Liver (tissue), 9 donors: ENCODE measurements around the gene JAZF1. TPM values are rescaled to one million over a fixed set of nuclear protein-coding genes. Genes with fewer than 3 reads are reported as not detected.

Source experiments
- DNase-seq: peaks from one replicate; pipeline ENCODE4 v3.0.0-alpha.2; 2017; ENCODE audit warnings: low spot score
- H3K27ac ChIP-seq, 2 donors: one replicate each; pipeline ENCODE4 v1.7.0; 2013; ENCODE audit warnings: inconsistent platforms in 2 of 2, low read length in 2 of 2, control low read depth in 1 of 2, low read depth in 1 of 2, mild to moderate bottlenecking in 1 of 2
- H3K27me3 ChIP-seq, 4 donors: one replicate each; pipeline versions ENCODE4 v1.6.1 to v1.7.0; 2013; ENCODE audit warnings: low read length in 3 of 4, inconsistent platforms in 1 of 4, mild to moderate bottlenecking in 1 of 4, moderate library complexity in 1 of 4; ENCODE audit not compliant: control insufficient read depth in 4 of 4, insufficient read depth in 4 of 4
- H3K36me3 ChIP-seq, 4 donors: one replicate each; pipeline versions ENCODE4 v1.6.1 to v1.7.0; 2013; ENCODE audit warnings: low read length in 3 of 4, mild to moderate bottlenecking in 3 of 4, low read depth in 1 of 4, moderate library complexity in 1 of 4; ENCODE audit not compliant: control insufficient read depth in 4 of 4, insufficient read depth in 3 of 4
- H3K4me1 ChIP-seq, 4 donors: one replicate each; pipeline versions ENCODE4 v1.6.1 to v1.7.0; 2013; ENCODE audit warnings: low read length in 3 of 4, mild to moderate bottlenecking in 3 of 4, moderate library complexity in 1 of 4; ENCODE audit not compliant: control insufficient read depth in 4 of 4, insufficient read depth in 4 of 4
- H3K4me3 ChIP-seq, 3 donors: one replicate each; pipeline versions ENCODE4 v1.6.1 to v1.7.0; 2013; ENCODE audit warnings: low read length in 3 of 3, control low read depth in 1 of 3, low read depth in 1 of 3, mild to moderate bottlenecking in 1 of 3
- H3K9ac ChIP-seq, 2 donors: one replicate each; pipeline ENCODE4 v1.7.0; 2013; ENCODE audit warnings: low read length in 2 of 2, mild to moderate bottlenecking in 2 of 2, moderate library complexity in 2 of 2, control low read depth in 1 of 2, low read depth in 1 of 2
- H3K9me3 ChIP-seq, 4 donors: one replicate each; pipeline versions ENCODE4 v1.6.1 to v1.7.0; 2013; ENCODE audit warnings: low read length in 3 of 4; ENCODE audit not compliant: control insufficient read depth in 4 of 4
- EGR1 ChIP-seq, 2 donors: IDR thresholded peaks; 2 replicates each; pipeline ENCODE4 v1.6.1; 2016 to 2018; ENCODE audit warnings: antibody characterized with exemption in 2 of 2, low read depth in 2 of 2
- FOXA1 ChIP-seq: IDR thresholded peaks from 2 replicates; pipeline ENCODE4 v1.6.1; 2016; ENCODE audit warnings: antibody characterized with exemption
- FOXA2 ChIP-seq: IDR thresholded peaks from 2 replicates; pipeline ENCODE4 v1.6.1; 2016; ENCODE audit warnings: antibody characterized with exemption
- GABPA ChIP-seq, 2 donors: IDR thresholded peaks in 1 of 2; conservative IDR thresholded peaks in 1 of 2; 2 replicates each; pipeline ENCODE4 v1.6.1; 2016; ENCODE audit warnings: antibody characterized with exemption in 2 of 2, mild to moderate bottlenecking in 1 of 2, moderate library complexity in 1 of 2
- HNF4A ChIP-seq, 2 donors: conservative IDR thresholded peaks; 2 replicates each; pipeline ENCODE4 v1.6.1; 2016; ENCODE audit warnings: antibody characterized with exemption in 2 of 2, mild to moderate bottlenecking in 2 of 2
- HNF4G ChIP-seq: IDR thresholded peaks from 2 replicates; pipeline ENCODE4 v1.6.1; 2016; ENCODE audit warnings: antibody characterized with exemption
- NR2F2 ChIP-seq: IDR thresholded peaks from 2 replicates; pipeline ENCODE4 v1.6.1; 2016; ENCODE audit warnings: antibody characterized with exemption
- RAD21 ChIP-seq, 2 donors: IDR thresholded peaks; 2 replicates each; pipeline ENCODE4 v1.6.1; 2016; ENCODE audit warnings: antibody characterized with exemption in 2 of 2, mild to moderate bottlenecking in 2 of 2
- RXRA ChIP-seq, 2 donors: IDR thresholded peaks; 2 replicates each; pipeline ENCODE4 v1.6.1; 2017 to 2018; ENCODE audit warnings: antibody characterized with exemption in 2 of 2, mild to moderate bottlenecking in 1 of 2
- SP1 ChIP-seq: IDR thresholded peaks from 2 replicates; pipeline ENCODE4 v1.6.1; 2018; ENCODE audit warnings: antibody characterized with exemption, mild to moderate bottlenecking
- TAF1 ChIP-seq: conservative IDR thresholded peaks from 2 replicates; pipeline ENCODE4 v1.6.1; 2016; ENCODE audit warnings: antibody characterized with exemption, mild to moderate bottlenecking
- YY1 ChIP-seq: IDR thresholded peaks from 2 replicates; pipeline ENCODE4 v1.6.1; 2016; ENCODE audit warnings: antibody characterized with exemption, mild to moderate bottlenecking
- WGBS: extraction: QIAGEN DNeasy Blood & Tissue Kit; methylation state at CpG from one replicate; pipeline ENCODE4 v1.1.7; 2013; 5-methylcytosine and 5-hydroxymethylcytosine counted together
- polyA plus RNA-seq, 2 donors: library from polyadenylated mRNA; stranded (reverse) in 1 of 2; unstranded in 1 of 2; fragments of 200-250 nt in 1 of 2; fragments of >200 nt in 1 of 2; fragmentation: Nextera tagmentation in 1 of 2; extraction: Ambion mirVana in 1 of 2; gene quantifications; one replicate each; pipeline versions ENCODE4 v1.2.1 to v1.2.3, GENCODE V29; 2013 to 2015
- total RNA-seq, 2 donors: library from RNA; depleted of rRNA; stranded (reverse); fragments of >200 nt; gene quantifications; one replicate each; pipeline ENCODE4 v1.2.3, GENCODE V29; 2014
- TF ChIP-seq, protein P1 (sequence below): IDR thresholded peaks from 2 replicates; pipeline ENCODE4 v1.6.1; 2016; ENCODE audit warnings: antibody characterized with exemption, mild to moderate bottlenecking
- TF ChIP-seq, protein P2 (sequence below): IDR thresholded peaks from 2 replicates; pipeline ENCODE4 v1.6.1; 2016; ENCODE audit warnings: antibody characterized with exemption
- TF ChIP-seq, protein P3 (sequence below): fragments of 150-350 bp; IDR thresholded peaks from 2 replicates; pipeline ENCODE4 v1.5.1; 2017; ENCODE audit warnings: improper control_type of control experiment, low read depth, low read length; ENCODE audit not compliant: missing input control
- TF ChIP-seq, protein P4 (sequence below): IDR thresholded peaks from 2 replicates; pipeline ENCODE4 v1.6.1; 2016; ENCODE audit warnings: antibody characterized with exemption
- TF ChIP-seq, protein P5 (sequence below): IDR thresholded peaks from 2 replicates; pipeline ENCODE4 v1.6.1; 2016; ENCODE audit warnings: antibody characterized with exemption
- donor health status: healthy.
- donor health status: healthy.
- donor health status: healthy.
- donor health status: healthy.
- donor health status: healthy.

JAZF1 gene
- total and polyA plus RNA-seq, 4 donors = 2.7 to 17.8 (median 4.0) TPM

DNA sequence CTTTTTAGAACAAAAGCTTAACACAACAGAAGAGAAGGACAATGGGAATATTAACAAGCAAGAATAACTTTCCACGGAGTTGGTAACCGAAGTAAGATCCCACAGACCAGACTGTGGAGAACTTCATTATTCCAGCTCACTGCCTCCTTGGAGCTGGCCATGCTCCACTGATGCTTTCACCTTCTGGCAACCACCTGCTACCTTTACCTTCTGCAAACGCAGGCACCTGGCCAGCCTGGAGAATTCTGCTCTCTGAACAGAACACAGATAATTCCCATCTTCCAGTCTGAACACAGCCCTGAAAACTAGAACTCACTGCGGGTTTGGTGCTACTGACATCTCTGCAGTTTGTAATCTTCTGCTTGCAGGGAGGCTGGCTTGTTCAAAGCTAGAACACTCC is 66.5 kb downstream of the JAZF1 start:
- H3K9ac ChIP-seq = no peak overlapping the region
- TF ChIP-seq SP1 = no peak
- TF ChIP-seq, protein P1, sequence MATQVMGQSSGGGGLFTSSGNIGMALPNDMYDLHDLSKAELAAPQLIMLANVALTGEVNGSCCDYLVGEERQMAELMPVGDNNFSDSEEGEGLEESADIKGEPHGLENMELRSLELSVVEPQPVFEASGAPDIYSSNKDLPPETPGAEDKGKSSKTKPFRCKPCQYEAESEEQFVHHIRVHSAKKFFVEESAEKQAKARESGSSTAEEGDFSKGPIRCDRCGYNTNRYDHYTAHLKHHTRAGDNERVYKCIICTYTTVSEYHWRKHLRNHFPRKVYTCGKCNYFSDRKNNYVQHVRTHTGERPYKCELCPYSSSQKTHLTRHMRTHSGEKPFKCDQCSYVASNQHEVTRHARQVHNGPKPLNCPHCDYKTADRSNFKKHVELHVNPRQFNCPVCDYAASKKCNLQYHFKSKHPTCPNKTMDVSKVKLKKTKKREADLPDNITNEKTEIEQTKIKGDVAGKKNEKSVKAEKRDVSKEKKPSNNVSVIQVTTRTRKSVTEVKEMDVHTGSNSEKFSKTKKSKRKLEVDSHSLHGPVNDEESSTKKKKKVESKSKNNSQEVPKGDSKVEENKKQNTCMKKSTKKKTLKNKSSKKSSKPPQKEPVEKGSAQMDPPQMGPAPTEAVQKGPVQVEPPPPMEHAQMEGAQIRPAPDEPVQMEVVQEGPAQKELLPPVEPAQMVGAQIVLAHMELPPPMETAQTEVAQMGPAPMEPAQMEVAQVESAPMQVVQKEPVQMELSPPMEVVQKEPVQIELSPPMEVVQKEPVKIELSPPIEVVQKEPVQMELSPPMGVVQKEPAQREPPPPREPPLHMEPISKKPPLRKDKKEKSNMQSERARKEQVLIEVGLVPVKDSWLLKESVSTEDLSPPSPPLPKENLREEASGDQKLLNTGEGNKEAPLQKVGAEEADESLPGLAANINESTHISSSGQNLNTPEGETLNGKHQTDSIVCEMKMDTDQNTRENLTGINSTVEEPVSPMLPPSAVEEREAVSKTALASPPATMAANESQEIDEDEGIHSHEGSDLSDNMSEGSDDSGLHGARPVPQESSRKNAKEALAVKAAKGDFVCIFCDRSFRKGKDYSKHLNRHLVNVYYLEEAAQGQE = no peak
- TF ChIP-seq, protein P2, sequence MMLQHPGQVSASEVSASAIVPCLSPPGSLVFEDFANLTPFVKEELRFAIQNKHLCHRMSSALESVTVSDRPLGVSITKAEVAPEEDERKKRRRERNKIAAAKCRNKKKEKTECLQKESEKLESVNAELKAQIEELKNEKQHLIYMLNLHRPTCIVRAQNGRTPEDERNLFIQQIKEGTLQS = no peak
- TF ChIP-seq TAF1 = no peak
- no peak for TF ChIP-seq FOXA2
- TF ChIP-seq RXRA (IDR thresholded peaks at IDR 0.05) = no peak
- no peak for TF ChIP-seq EGR1 (IDR thresholded peaks at IDR 0.05; ENCODE audit: low read depth in 2 of 2)
- TF ChIP-seq, protein P3, sequence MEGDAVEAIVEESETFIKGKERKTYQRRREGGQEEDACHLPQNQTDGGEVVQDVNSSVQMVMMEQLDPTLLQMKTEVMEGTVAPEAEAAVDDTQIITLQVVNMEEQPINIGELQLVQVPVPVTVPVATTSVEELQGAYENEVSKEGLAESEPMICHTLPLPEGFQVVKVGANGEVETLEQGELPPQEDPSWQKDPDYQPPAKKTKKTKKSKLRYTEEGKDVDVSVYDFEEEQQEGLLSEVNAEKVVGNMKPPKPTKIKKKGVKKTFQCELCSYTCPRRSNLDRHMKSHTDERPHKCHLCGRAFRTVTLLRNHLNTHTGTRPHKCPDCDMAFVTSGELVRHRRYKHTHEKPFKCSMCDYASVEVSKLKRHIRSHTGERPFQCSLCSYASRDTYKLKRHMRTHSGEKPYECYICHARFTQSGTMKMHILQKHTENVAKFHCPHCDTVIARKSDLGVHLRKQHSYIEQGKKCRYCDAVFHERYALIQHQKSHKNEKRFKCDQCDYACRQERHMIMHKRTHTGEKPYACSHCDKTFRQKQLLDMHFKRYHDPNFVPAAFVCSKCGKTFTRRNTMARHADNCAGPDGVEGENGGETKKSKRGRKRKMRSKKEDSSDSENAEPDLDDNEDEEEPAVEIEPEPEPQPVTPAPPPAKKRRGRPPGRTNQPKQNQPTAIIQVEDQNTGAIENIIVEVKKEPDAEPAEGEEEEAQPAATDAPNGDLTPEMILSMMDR = no peak
- TF ChIP-seq YY1 = no peak
- no peak for TF ChIP-seq RAD21 (IDR thresholded peaks at IDR 0.05)
- whole genome bisulfite sequencing = 93% methylated on average over 4 of the region's 4 CpGs
- H3K4me1 ChIP-seq = peaks cover 0 to 2% (median 0%) of the 10 kb centered on the region in 4 donors
- H3K36me3 ChIP-seq = no peaks in the 10 kb centered on the region
- DNase-seq = no peak
- no peaks in the 10 kb centered on the region for H3K9me3 ChIP-seq
- no peaks in the 10 kb centered on the region for H3K27me3 ChIP-seq
- no peak overlapping the region for H3K4me3 ChIP-seq
- H3K27ac ChIP-seq = no peak overlapping the region

DNA sequence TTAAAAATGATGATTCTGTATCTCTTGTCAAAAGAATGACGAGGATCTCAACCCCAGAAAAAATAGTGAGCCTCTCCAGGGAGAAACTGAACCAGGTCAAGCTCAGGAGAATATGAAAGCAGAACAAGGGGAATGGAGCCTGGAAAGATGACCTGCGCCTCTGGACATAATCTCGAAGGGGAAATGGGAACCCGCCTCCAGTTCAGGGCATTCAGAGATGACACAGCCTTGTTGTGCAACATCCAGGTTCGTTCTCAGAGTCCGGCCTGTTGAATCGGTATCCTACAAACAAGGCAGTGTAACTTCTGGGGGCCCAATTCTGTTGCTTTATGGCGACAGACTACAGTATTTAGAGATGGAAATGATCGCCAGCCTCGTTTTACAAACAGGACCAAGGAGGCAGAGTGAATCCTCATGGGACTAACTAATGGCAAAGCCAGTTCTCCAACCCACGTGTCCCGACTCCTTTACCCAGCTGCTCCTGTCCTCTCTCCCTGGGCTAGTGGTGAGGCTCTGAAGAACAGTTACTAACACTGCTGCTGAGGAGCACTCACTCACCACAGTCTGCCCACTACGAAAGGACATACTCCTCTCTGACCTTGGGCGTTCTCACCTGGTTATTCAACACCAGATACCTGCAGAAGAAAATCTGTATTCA is 67.6 kb downstream of the JAZF1 start:
- H3K4me1 ChIP-seq = peaks cover 0 to 2% (median 0%) of the 10 kb centered on the region in 4 donors
- H3K27me3 ChIP-seq = no peaks in the 10 kb centered on the region
- no peak overlapping the region for H3K27ac ChIP-seq
- DNase-seq = no peak
- H3K4me3 ChIP-seq = no peak overlapping the region
- 81% methylated on average over 14 of the region's 14 CpGs for WGBS
- no peak overlapping the region for H3K9ac ChIP-seq
- TF ChIP-seq NR2F2 = no peak
- TF ChIP-seq YY1 = no peak
- TF ChIP-seq, protein P3 = no peak
- TF ChIP-seq HNF4G = no peak
- TF ChIP-seq FOXA1 = no peak
- TF ChIP-seq RAD21 (IDR thresholded peaks at IDR 0.05) = no peak
- no peak for TF ChIP-seq EGR1 (IDR thresholded peaks at IDR 0.05; ENCODE audit: low read depth in 2 of 2)
- TF ChIP-seq, protein P4, sequence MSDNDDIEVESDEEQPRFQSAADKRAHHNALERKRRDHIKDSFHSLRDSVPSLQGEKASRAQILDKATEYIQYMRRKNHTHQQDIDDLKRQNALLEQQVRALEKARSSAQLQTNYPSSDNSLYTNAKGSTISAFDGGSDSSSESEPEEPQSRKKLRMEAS = no peak
- TF ChIP-seq GABPA (IDR thresholded peaks at IDR 0.05 in 1 of 2, conservative IDR thresholded peaks at IDR 0.05 in 1 of 2) = no peak
- no peak for TF ChIP-seq RXRA (IDR thresholded peaks at IDR 0.05)
- TF ChIP-seq, protein P5, sequence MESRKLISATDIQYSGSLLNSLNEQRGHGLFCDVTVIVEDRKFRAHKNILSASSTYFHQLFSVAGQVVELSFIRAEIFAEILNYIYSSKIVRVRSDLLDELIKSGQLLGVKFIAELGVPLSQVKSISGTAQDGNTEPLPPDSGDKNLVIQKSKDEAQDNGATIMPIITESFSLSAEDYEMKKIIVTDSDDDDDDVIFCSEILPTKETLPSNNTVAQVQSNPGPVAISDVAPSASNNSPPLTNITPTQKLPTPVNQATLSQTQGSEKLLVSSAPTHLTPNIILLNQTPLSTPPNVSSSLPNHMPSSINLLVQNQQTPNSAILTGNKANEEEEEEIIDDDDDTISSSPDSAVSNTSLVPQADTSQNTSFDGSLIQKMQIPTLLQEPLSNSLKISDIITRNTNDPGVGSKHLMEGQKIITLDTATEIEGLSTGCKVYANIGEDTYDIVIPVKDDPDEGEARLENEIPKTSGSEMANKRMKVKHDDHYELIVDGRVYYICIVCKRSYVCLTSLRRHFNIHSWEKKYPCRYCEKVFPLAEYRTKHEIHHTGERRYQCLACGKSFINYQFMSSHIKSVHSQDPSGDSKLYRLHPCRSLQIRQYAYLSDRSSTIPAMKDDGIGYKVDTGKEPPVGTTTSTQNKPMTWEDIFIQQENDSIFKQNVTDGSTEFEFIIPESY = no peak
- no peak for TF ChIP-seq TAF1
- TF ChIP-seq, protein P2 = no peak
- TF ChIP-seq FOXA2 = no peak
- no peak for TF ChIP-seq HNF4A (conservative IDR thresholded peaks at IDR 0.05)
- H3K9me3 ChIP-seq = no peaks in the 10 kb centered on the region
- H3K36me3 ChIP-seq = no peaks in the 10 kb centered on the region
